ENCODE data around the gene TRNAU1AP. TPM values are rescaled to one million over a fixed set of nuclear protein-coding genes. Genes with fewer than 3 reads are reported as not detected.
"Not testable (repeated sequence)": the region's sequence is repeated elsewhere in the genome, so short reads cannot be mapped to it uniquely, and the experiment has no call there.

TRNAU1AP gene
- total and polyA plus RNA-seq, 5 donors from 2014 or later, result 28.9 to 48.2 (median 34.3) TPM

DNA sequence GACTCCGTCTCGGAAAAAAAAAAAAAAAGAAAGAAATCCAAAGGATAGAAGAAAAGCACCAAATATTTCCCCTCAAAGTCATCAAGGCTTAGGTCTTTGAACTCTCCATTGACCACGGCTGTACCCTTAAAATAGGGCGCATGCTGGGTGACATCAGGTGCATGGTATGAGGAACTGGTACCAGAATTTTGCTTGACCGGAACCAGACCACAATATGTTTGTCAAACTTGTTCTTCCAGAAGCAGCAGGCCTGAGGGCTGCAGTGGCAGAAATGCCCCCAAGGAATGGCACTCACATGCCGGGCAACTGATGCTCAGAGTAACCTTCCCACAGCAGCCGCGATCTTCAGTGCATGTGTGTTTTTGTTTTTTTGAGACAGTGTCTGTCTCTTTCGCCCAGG, 26.0 kb upstream of the TRNAU1AP start:
- Histone ChIP-seq H3K4me3 (ENCODE audit: low read depth, low read length) (no peak overlapping the region), H3K4me1 (ENCODE audit: control insufficient read depth, insufficient read depth, low read length, poor library complexity, severe bottlenecking) (no peaks in the 10 kb centered on the region), H3K36me3 (ENCODE audit: control insufficient read depth, insufficient read depth, low read length) (no peaks in the 10 kb centered on the region), H3K27me3 (ENCODE audit: control insufficient read depth, insufficient read depth, low read length) (no peaks in the 10 kb centered on the region), H3K9me3 (ENCODE audit: control insufficient read depth in 2 of 2, low read length in 2 of 2) (no peaks in the 10 kb centered on the region), H3K27ac (ENCODE audit: insufficient read depth, low read length, poor library complexity, severe bottlenecking) (no peak overlapping the region)
- DNase-seq, result no peak
- H3K4me3 Mint-ChIP-seq, result no peak overlapping the region
- H3K4me1 Mint-ChIP-seq, result peaks cover 0 to 13% (median 10%) of the 10 kb centered on the region in 4 donors
- ATAC-seq (ENCODE audit: low read depth in 2 of 2), result no peak
- no peak overlapping the region for H3K27ac Mint-ChIP-seq
- peaks cover 10% of the 10 kb centered on the region for H3K36me3 Mint-ChIP-seq
- no peaks in the 10 kb centered on the region for H3K9me3 Mint-ChIP-seq
- H3K27me3 Mint-ChIP-seq, result no peaks in the 10 kb centered on the region

DNA sequence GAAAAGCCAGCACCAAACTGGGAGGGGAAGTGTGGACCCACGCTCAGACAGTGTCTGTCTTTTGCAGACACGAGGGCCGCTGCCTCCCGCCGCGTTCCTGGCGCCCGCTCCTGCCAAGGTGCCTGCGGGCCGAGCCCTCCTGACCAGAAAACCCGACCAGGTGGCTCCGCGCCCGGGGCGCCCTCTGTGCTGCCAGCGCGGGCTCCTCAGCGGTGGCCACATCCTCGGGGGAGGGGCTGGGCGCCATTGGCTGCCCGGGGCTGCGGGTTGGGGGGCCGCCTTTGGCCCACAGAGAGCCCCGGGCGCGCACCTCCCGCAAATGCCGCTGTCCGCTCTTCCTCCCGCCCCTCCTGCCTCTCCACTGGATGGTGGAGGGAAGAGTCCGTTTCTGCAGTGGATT, 22.4 kb upstream of the TRNAU1AP start:
- peaks cover 8% of the 10 kb centered on the region for H3K36me3 ChIP-seq (ENCODE audit: control insufficient read depth, insufficient read depth, low read length)
- no peaks in the 10 kb centered on the region for H3K9me3 ChIP-seq (ENCODE audit: control insufficient read depth in 2 of 2, low read length in 2 of 2)
- no peak for ATAC-seq (ENCODE audit: low read depth in 2 of 2)
- Mint-ChIP-seq H3K9me3 (no peaks in the 10 kb centered on the region), H3K27ac (no peak overlapping the region), H3K36me3 (peaks cover 17% of the 10 kb centered on the region), H3K4me1 (peaks cover 0 to 2% (median 0%) of the 10 kb centered on the region in 4 donors), H3K4me3 (no peak overlapping the region), H3K27me3 (no peaks in the 10 kb centered on the region)
- no peaks in the 10 kb centered on the region for H3K27me3 ChIP-seq (ENCODE audit: control insufficient read depth, insufficient read depth, low read length)
- no peak overlapping the region for H3K27ac ChIP-seq (ENCODE audit: insufficient read depth, low read length, poor library complexity, severe bottlenecking)
- H3K4me1 ChIP-seq (ENCODE audit: control insufficient read depth, insufficient read depth, low read length, poor library complexity, severe bottlenecking), result no peaks in the 10 kb centered on the region
- no peak overlapping the region for H3K4me3 ChIP-seq (ENCODE audit: low read depth, low read length)
- no peak for DNase-seq

DNA sequence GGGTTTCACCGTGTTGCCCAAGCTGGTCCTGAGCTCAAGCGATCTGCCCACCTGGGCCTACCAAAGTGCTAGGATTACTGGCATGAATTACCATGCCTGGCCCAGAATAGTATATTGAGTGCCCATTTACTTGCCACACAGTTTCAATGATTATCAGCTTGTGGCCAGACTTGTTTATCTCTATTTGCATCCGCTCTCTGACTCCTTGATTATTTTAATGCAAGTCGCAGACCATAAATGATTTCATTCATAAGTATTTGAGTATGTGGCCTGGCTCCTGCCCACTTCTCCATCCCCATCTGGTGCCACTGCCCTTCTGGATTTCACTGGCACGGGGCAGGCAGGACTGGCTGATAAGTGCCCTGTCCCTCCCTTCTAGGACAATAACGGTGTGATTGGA, 18.2 kb upstream of the TRNAU1AP start:
- Mint-ChIP-seq H3K4me3 (no peak overlapping the region), H3K4me1 (peaks cover 0 to under 1% (median 0%) of the 10 kb centered on the region in 4 donors), H3K36me3 (peaks cover 26% of the 10 kb centered on the region), H3K27ac (no peak overlapping the region), H3K27me3 (no peaks in the 10 kb centered on the region), H3K9me3 (no peaks in the 10 kb centered on the region)
- no peak for ATAC-seq (ENCODE audit: low read depth in 2 of 2)
- DNase-seq, result no peak
- Histone ChIP-seq H3K36me3 (ENCODE audit: control insufficient read depth, insufficient read depth, low read length) (peaks cover 22% of the 10 kb centered on the region), H3K4me1 (ENCODE audit: control insufficient read depth, insufficient read depth, low read length, poor library complexity, severe bottlenecking) (no peaks in the 10 kb centered on the region), H3K27me3 (ENCODE audit: control insufficient read depth, insufficient read depth, low read length) (no peaks in the 10 kb centered on the region), H3K27ac (ENCODE audit: insufficient read depth, low read length, poor library complexity, severe bottlenecking) (no peak overlapping the region), H3K4me3 (ENCODE audit: low read depth, low read length) (no peak overlapping the region), H3K9me3 (ENCODE audit: control insufficient read depth in 2 of 2, low read length in 2 of 2) (no peaks in the 10 kb centered on the region)

GRCh38 chr1:28535180-28535579, 17.7 kb upstream of the TRNAU1AP start:
- H3K4me1 Mint-ChIP-seq, result no peaks in the 10 kb centered on the region
- Histone ChIP-seq H3K4me3 (ENCODE audit: low read depth, low read length) (no peak overlapping the region), H3K36me3 (ENCODE audit: control insufficient read depth, insufficient read depth, low read length) (peaks cover 22% of the 10 kb centered on the region), H3K4me1 (ENCODE audit: control insufficient read depth, insufficient read depth, low read length, poor library complexity, severe bottlenecking) (no peaks in the 10 kb centered on the region), H3K27me3 (ENCODE audit: control insufficient read depth, insufficient read depth, low read length) (no peaks in the 10 kb centered on the region), H3K27ac (ENCODE audit: insufficient read depth, low read length, poor library complexity, severe bottlenecking) (no peak overlapping the region), H3K9me3 (ENCODE audit: control insufficient read depth in 2 of 2, low read length in 2 of 2) (no peaks in the 10 kb centered on the region)
- DNase-seq, result no peak
- no peak for ATAC-seq (ENCODE audit: low read depth in 2 of 2)
- no peak overlapping the region for H3K27ac Mint-ChIP-seq
- H3K36me3 Mint-ChIP-seq, result peaks cover 25% of the 10 kb centered on the region
- no peaks in the 10 kb centered on the region for H3K9me3 Mint-ChIP-seq
- no peak overlapping the region for H3K4me3 Mint-ChIP-seq
- no peaks in the 10 kb centered on the region for H3K27me3 Mint-ChIP-seq

GRCh38 chr1:28537457-28538199, 15.3 kb upstream of the TRNAU1AP start:
- no peak for DNase-seq
- no peaks in the 10 kb centered on the region for H3K4me1 ChIP-seq (ENCODE audit: control insufficient read depth, insufficient read depth, low read length, poor library complexity, severe bottlenecking)
- H3K27me3 Mint-ChIP-seq, result no peaks in the 10 kb centered on the region
- no peaks in the 10 kb centered on the region for H3K9me3 Mint-ChIP-seq
- H3K4me1 Mint-ChIP-seq, result no peaks in the 10 kb centered on the region
- H3K4me3 ChIP-seq (ENCODE audit: low read depth, low read length), result no peak overlapping the region
- no peak overlapping the region for H3K4me3 Mint-ChIP-seq
- H3K27me3 ChIP-seq (ENCODE audit: control insufficient read depth, insufficient read depth, low read length), result no peaks in the 10 kb centered on the region
- H3K36me3 Mint-ChIP-seq, result peaks cover 11% of the 10 kb centered on the region
- no peak overlapping the region for H3K27ac ChIP-seq (ENCODE audit: insufficient read depth, low read length, poor library complexity, severe bottlenecking)
- peak overlapping the region in 1 of 3 donors; percentile 76 for H3K27ac Mint-ChIP-seq
- H3K36me3 ChIP-seq (ENCODE audit: control insufficient read depth, insufficient read depth, low read length), result peaks cover 18% of the 10 kb centered on the region
- no peaks in the 10 kb centered on the region for H3K9me3 ChIP-seq (ENCODE audit: control insufficient read depth in 2 of 2, low read length in 2 of 2)
- ATAC-seq (ENCODE audit: low read depth in 2 of 2), result no peak

- Histone ChIP-seq H3K27me3 (ENCODE audit: control insufficient read depth, insufficient read depth, low read length) (no peaks in the 10 kb centered on the region), H3K36me3 (ENCODE audit: control insufficient read depth, insufficient read depth, low read length) (peaks cover 18% of the 10 kb centered on the region), H3K9me3 (ENCODE audit: control insufficient read depth in 2 of 2, low read length in 2 of 2) (no peaks in the 10 kb centered on the region), H3K27ac (ENCODE audit: insufficient read depth, low read length, poor library complexity, severe bottlenecking) (no peak overlapping the region), H3K4me1 (ENCODE audit: control insufficient read depth, insufficient read depth, low read length, poor library complexity, severe bottlenecking) (no peaks in the 10 kb centered on the region), H3K4me3 (ENCODE audit: low read depth, low read length) (no peak overlapping the region)
- H3K4me3 Mint-ChIP-seq, result no peak overlapping the region
- no peak for DNase-seq
- H3K4me1 Mint-ChIP-seq, result no peaks in the 10 kb centered on the region
- no peaks in the 10 kb centered on the region for H3K27me3 Mint-ChIP-seq
- peaks cover 11% of the 10 kb centered on the region for H3K36me3 Mint-ChIP-seq
- peak overlapping the region in 1 of 3 donors; percentile 76 for H3K27ac Mint-ChIP-seq
- no peak for ATAC-seq (ENCODE audit: low read depth in 2 of 2)
- H3K9me3 Mint-ChIP-seq, result no peaks in the 10 kb centered on the region
These were observed 14.6 kb upstream of the TRNAU1AP start for GRCh38 chr1:28538286-28538685.

- H3K27ac Mint-ChIP-seq, result no peak overlapping the region
- no peaks in the 10 kb centered on the region for H3K4me1 Mint-ChIP-seq
- Histone ChIP-seq H3K4me3 (ENCODE audit: low read depth, low read length) (no peak overlapping the region), H3K27me3 (ENCODE audit: control insufficient read depth, insufficient read depth, low read length) (no peaks in the 10 kb centered on the region), H3K4me1 (ENCODE audit: control insufficient read depth, insufficient read depth, low read length, poor library complexity, severe bottlenecking) (no peaks in the 10 kb centered on the region), H3K27ac (ENCODE audit: insufficient read depth, low read length, poor library complexity, severe bottlenecking) (no peak overlapping the region), H3K9me3 (ENCODE audit: control insufficient read depth in 2 of 2, low read length in 2 of 2) (no peaks in the 10 kb centered on the region), H3K36me3 (ENCODE audit: control insufficient read depth, insufficient read depth, low read length) (peaks cover 14% of the 10 kb centered on the region)
- DNase-seq (peak in 1 of 3 donors; percentile 35), ATAC-seq (ENCODE audit: low read depth in 2 of 2) (no peak)
- H3K4me3 Mint-ChIP-seq, result no peak overlapping the region
- peaks cover 11% of the 10 kb centered on the region for H3K36me3 Mint-ChIP-seq
- no peaks in the 10 kb centered on the region for H3K27me3 Mint-ChIP-seq
- H3K9me3 Mint-ChIP-seq, result no peaks in the 10 kb centered on the region
These were observed 12.2 kb upstream of the TRNAU1AP start for GRCh38 chr1:28540651-28541050.

DNA sequence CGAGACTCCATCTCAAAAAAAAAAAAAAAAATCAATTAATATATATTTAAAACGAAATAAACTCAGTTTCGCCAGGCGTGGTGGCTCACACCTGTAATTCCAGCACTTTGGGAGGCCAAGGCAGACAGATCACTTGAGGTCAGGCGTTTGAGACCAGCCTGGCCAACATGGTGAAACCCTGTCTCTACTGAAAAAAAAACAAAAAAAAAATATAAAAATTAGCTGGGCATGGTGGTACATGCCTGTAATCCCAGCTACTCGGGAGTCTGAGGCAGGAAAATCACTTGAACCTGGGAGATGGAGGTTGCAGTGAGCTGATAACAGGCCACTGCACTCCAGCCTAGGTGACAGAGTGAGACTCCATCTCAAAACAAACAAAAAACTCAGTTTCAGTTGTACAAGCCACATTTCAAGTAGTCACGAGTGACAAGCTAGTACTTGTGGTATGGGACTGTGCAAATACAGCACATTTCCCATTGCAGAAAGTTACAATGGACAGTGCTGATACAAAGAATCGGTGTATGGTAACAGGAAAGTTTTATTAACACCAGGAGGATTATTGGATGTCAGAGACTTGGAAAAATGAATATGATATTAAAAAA, 11.4 kb upstream of the TRNAU1AP start:
- H3K9me3 Mint-ChIP-seq; H3K27me3 ChIP-seq (ENCODE audit: control insufficient read depth, insufficient read depth, low read length); H3K4me1 Mint-ChIP-seq; H3K27ac Mint-ChIP-seq; ATAC-seq (ENCODE audit: low read depth in 2 of 2); H3K36me3 ChIP-seq (ENCODE audit: control insufficient read depth, insufficient read depth, low read length); H3K4me3 Mint-ChIP-seq; H3K27ac ChIP-seq (ENCODE audit: insufficient read depth, low read length, poor library complexity, severe bottlenecking); H3K4me3 ChIP-seq (ENCODE audit: low read depth, low read length); H3K9me3 ChIP-seq (ENCODE audit: control insufficient read depth in 2 of 2, low read length in 2 of 2); H3K4me1 ChIP-seq (ENCODE audit: control insufficient read depth, insufficient read depth, low read length, poor library complexity, severe bottlenecking); H3K27me3 Mint-ChIP-seq; DNase-seq: not testable (repeated sequence)
- H3K36me3 Mint-ChIP-seq, result peaks cover 11% of the 10 kb centered on the region

Measured in CD4-positive, CD25-positive, alpha-beta regulatory T cell (primary cell).